PC-3 (cell line): ENCODE measurements around the gene GNAZ. TPM values are rescaled to one million over a fixed set of nuclear protein-coding genes. Genes with fewer than 3 reads are reported as not detected.

ENCODE experiments used
- ATAC-seq: fragments of 200-7000 bp; cut with Tn5 transposase; 2 replicates; pipeline ENCODE4 v1.9.1; 2020; ENCODE audit warnings: mild to moderate bottlenecking, moderate library complexity
- BruUV-seq: library from RNA; stranded (reverse); fragments of 400-500 nt; replicated peaks from 2 replicates; lab custom pipeline; 2021; lab: Mats Ljungman, UMichigan
- CTCF ChIA-PET: fragments of 300-600 bp; sonication (Branson Sonifier 250); formaldehyde crosslinking; loops from one replicate; lab custom pipeline; 2022; ENCODE audit warnings: antibody characterized with exemption; lab: Charles Lee
- POLR2A ChIA-PET: fragments of 300-600 bp; sonication (Branson Sonifier 250); formaldehyde crosslinking; loops from one replicate; lab custom pipeline; 2022; ENCODE audit warnings: antibody characterized with exemption; ENCODE audit not compliant: unreplicated experiment; lab: Charles Lee
- DNase-seq: peaks from one replicate; pipeline ENCODE4 v3.0.0-alpha.2; 2015
- H2AFZ ChIP-seq: fragments of 300-600 bp; sonication (generic); 2 replicates; pipeline ENCODE4 v1.6.0; 2016; ENCODE audit warnings: antibody characterized with exemption, low read length
- H3F3A ChIP-seq: fragments of 300-600 bp; sonication (generic); one replicate; pipeline ENCODE4 v1.6.0; 2017; ENCODE audit warnings: antibody characterized with exemption, low read length, control low read depth, mild to moderate bottlenecking; ENCODE audit not compliant: unreplicated experiment
- H3K27ac ChIP-seq: fragments of 300-600 bp; sonication (generic); 2 replicates; pipeline ENCODE4 v1.5.1; 2016; ENCODE audit warnings: mild to moderate bottlenecking, low read length
- H3K27me3 ChIP-seq: fragments of 300-600 bp; sonication (generic); 2 replicates; pipeline ENCODE4 v1.6.1; 2016; ENCODE audit warnings: low read length, mixed read lengths
- H3K36me3 ChIP-seq: fragments of 300-600 bp; sonication (generic); 2 replicates; pipeline ENCODE4 v1.6.1; 2016; ENCODE audit warnings: low read depth, mixed run types, low read length, mixed read lengths
- H3K4me1 ChIP-seq: fragments of 300-600 bp; sonication (generic); 2 replicates; pipeline ENCODE4 v1.5.1; 2016; ENCODE audit warnings: low read length; ENCODE audit not compliant: insufficient read depth
- H3K4me2 ChIP-seq: fragments of 300-600 bp; sonication (generic); 2 replicates; pipeline ENCODE4 v1.6.0; 2016; ENCODE audit warnings: low read length
- H3K4me3 ChIP-seq: fragments of 300-600 bp; sonication (generic); 2 replicates; pipeline ENCODE4 v1.5.1; 2016; ENCODE audit warnings: mild to moderate bottlenecking, low read length, mixed read lengths
- H3K79me2 ChIP-seq: fragments of 300-600 bp; sonication (generic); 2 replicates; pipeline ENCODE4 v1.6.1; 2017; ENCODE audit warnings: low read length, mixed read lengths
- H3K9ac ChIP-seq: fragments of 300-600 bp; sonication (generic); 2 replicates; pipeline ENCODE4 v1.6.0; 2016; ENCODE audit warnings: mild to moderate bottlenecking, low read length
- H3K9me2 ChIP-seq: fragments of 300-600 bp; sonication (generic); replicated peaks from 2 replicates; pipeline ENCODE4 v1.6.1; 2016; ENCODE audit warnings: mixed run types, low read length, mixed read lengths
- H3K9me3 ChIP-seq: fragments of 300-600 bp; sonication (generic); 2 replicates; pipeline ENCODE4 v1.6.1; 2016; ENCODE audit warnings: low read length, mixed read lengths
- H4K20me1 ChIP-seq: fragments of 300-600 bp; sonication (generic); 2 replicates; pipeline ENCODE4 v1.6.1; 2016; ENCODE audit warnings: low read length, mixed read lengths
- CTCF ChIP-seq: fragments of 300-600 bp; sonication (generic); conservative IDR thresholded peaks from 2 replicates; pipeline ENCODE4 v1.5.1; 2017; ENCODE audit warnings: antibody characterized with exemption, low read depth, mild to moderate bottlenecking, low read length
- EZH2 ChIP-seq: fragments of 300-600 bp; sonication (generic); IDR thresholded peaks from one replicate; pipeline ENCODE4 v1.6.1; 2017; ENCODE audit warnings: antibody characterized with exemption, mild to moderate bottlenecking, low read length; ENCODE audit not compliant: unreplicated experiment
- EZH2phosphoT487 ChIP-seq: fragments of 300-600 bp; sonication (generic); IDR thresholded peaks from 2 replicates; pipeline ENCODE4 v1.6.1; 2018; ENCODE audit warnings: mild to moderate bottlenecking, antibody characterized with exemption, low read length, borderline replicate concordance
- intact Hi-C: fragments of 100-400 bp; cut with micrococcal nuclease; formaldehyde crosslinking; loops from 2 replicates; pipeline ENCODE4 v1.9.0; 2023
- total RNA-seq: library from RNA; depleted of rRNA; stranded (reverse); fragments of >200 nt; gene quantifications from 2 replicates; pipeline ENCODE4 v1.2.3, GENCODE V29; 2014

The GNAZ gene
- total RNA-seq, 1 experiment from 2014 or later, result 14.4 TPM

GRCh38 chr22:23034621-23035556, 35.4 kb upstream of the GNAZ start:
- ChIA-PET POLR2A (no interaction called here), CTCF (no interaction called here)
- H3K27me3 ChIP-seq, result no peaks in the 10 kb centered on the region
- no peaks in the 10 kb centered on the region for H3K36me3 ChIP-seq
- no peak overlapping the region for H3K27ac ChIP-seq
- no peak overlapping the region for H2AFZ ChIP-seq
- TF ChIP-seq CTCF, result no peak
- TF ChIP-seq EZH2, result no peak
- TF ChIP-seq EZH2phosphoT487, result no peak
- no peaks in the 10 kb centered on the region for H3F3A ChIP-seq
- no peaks in the 10 kb centered on the region for H3K79me2 ChIP-seq
- DNase-seq (no peak), ATAC-seq (no peak)
- H3K4me2 ChIP-seq, result no peak overlapping the region
- no peaks in the 10 kb centered on the region for H4K20me1 ChIP-seq
- intact Hi-C loops, result no loop called here
- no peak overlapping the region for H3K4me3 ChIP-seq
- BruUV-seq, result no TSS peak
- peaks cover 11% of the 10 kb centered on the region; the same call in 1 of the 2 replicates for H3K4me1 ChIP-seq
- H3K9me3 ChIP-seq, result no peaks in the 10 kb centered on the region
- H3K9me2 ChIP-seq, result no peaks in the 10 kb centered on the region
- no peak overlapping the region for H3K9ac ChIP-seq

- Histone ChIP-seq H3K9me3 (no peaks in the 10 kb centered on the region), H2AFZ (no peak overlapping the region), H3K4me1 (peaks cover 11% of the 10 kb centered on the region; the same call in 1 of the 2 replicates), H3K27me3 (no peaks in the 10 kb centered on the region), H3K27ac (no peak overlapping the region), H4K20me1 (no peaks in the 10 kb centered on the region), H3K9ac (no peak overlapping the region), H3K9me2 (no peaks in the 10 kb centered on the region), H3K79me2 (no peaks in the 10 kb centered on the region), H3F3A (no peaks in the 10 kb centered on the region), H3K4me3 (no peak overlapping the region), H3K4me2 (no peak overlapping the region), H3K36me3 (no peaks in the 10 kb centered on the region)
- DNase-seq (no peak), ATAC-seq (no peak)
- ChIA-PET POLR2A (interaction anchor here (0.6 kb wide), 1 partner anchor 10 kb away, joined by 3 read pairs; no protein-coding TSS in a partner anchor), CTCF (no interaction called here)
- no peak for TF ChIP-seq CTCF
- TF ChIP-seq EZH2phosphoT487, result no peak
- TF ChIP-seq EZH2, result no peak
- no TSS peak for BruUV-seq
- intact Hi-C loops, result no loop called here
These were observed 34.6 kb upstream of the GNAZ start for GRCh38 chr22:23035557-23036277.
